NCI-H1930 (cell line): ENCODE results near the gene ROBO3.

ENCODE experiments used
- DNase-seq, 2 experiments: peaks; one replicate each; lab custom pipeline; 2025; lab: John Stamatoyannopoulos, UW

The ROBO3 gene

DNA sequence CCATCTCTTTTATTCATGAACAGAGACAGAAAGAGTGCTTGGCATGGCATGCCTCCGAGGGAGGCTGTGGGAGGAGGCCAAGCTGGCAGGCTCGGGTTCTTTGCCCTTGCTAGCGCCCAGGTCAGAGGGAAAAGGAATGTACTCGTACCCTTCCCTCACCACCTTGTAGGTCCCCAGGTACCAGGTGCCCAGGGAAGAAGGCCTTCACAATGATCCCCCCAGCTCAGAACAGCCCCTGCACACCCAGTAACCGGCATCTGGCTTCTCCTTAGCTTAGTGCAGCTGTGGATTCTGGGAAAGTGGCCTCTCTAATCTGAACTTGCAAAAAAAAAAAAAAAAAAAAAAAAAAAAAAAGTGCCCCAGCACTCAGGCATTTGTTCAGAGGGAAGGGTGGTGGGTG lies 55.1 kb downstream of the ROBO3 start:
- no peak for DNase-seq

DNA sequence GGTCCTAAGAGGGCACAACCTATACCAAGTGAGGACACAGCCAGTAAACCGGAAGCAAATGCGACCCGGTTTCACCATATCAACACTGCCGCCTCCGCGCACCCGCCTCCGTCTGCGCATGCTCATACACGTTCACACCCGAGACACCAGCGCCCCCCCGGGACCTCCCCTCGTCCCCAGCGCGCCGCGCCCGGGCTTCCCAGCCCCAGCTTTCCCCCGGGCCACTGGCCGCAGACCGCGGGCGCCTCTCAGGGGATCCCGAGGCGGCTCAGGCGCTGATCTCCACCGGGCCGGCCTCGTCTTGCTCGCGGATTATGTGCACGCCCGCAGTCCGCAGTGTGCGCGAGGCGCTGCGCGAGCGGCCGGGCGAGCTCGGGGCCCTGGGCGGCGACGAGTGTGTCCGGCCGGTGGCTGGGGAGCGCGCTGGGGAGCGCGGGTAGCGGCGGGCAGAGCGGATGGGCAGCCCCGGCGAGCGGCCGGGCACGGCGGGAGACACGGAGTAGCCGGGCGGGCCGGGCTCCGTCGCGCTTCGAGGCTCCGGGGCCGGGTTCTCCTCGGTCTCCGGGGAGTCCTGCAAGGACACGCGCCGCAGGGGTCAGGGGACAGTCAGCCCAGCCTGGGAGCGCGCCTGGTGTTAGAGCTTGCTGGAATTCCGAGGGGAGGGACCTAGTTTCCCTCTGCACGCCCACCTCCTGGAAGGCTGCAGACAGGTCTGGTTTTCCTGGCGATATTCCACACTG lies 55.8 kb downstream of the ROBO3 start:
- peak; percentile 60 to 73 for DNase-seq

DNA sequence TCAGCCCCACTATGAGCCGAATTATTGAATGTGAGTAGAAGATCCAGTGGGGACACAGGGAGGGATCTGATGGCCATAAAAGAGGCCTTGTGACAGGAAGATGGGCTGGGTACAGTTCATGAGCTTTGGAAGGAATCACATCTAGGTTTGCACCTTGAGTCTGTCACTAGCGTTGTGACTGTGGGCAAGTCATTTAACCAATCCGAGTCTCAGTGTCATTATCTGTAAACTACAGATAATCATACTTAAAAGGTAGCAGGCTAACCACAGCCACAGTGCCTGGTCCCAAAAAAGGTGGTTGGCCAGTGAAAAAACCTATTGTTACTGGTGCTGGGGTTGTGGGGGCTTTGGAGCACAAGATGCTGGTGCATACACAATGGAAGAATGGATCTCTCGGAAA lies 57.6 kb downstream of the ROBO3 start:
- no peak for DNase-seq

DNA sequence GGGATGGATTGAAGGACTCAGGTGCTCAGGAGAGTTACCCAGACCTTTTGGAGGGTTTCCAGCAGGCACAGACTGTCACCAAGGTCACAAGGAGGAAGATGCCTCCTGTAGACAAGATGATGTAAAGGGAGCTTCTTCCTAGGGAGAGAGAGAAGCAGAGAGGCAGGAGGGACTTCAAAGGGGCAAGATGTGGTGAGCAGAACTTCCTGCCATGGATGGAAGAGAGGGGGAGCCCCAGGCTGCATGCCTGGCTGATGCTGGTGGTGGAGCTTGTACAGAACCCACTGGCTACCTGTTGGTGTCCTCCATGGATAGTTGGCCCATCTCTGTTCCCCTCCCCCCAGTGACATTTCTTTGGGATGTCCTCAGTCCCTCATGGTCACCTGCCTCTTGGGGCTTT lies 58.1 kb downstream of the ROBO3 start:
- no peak for DNase-seq

DNA sequence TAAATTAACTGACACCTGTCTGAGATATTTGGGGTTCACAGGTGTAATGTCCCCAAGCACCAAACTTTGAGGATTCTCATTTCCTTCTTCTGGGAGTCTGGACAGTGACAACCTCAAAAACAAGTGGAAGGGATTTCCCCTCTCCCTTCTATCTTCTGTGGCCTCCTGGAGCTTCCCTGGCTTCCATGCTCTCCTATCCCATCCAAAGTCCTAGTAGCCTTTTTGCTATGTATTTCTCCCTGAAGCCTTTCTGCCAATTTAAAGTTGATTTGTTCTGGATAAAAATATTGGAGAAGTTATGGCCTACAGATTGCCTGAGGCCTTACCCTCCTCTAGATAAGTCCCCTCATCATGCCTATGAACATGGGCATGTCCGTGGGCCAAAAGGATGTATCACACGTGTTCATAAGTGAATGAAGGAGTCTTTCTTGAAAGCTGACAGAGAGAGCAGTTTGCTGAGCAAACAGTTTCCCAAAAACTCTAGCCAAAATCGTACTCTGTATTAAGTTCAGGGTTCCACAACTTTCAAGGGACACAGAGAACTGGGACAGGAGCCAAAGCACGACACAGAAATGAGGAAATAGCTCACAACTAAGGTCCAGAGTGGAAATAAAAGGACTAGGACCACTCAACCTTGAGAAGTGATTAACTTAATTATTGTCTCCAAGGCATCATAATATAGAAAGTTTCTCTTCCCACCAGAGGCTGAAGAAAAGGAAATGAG lies 63.9 kb downstream of the ROBO3 start:
- DNase-seq, result no peak

DNA sequence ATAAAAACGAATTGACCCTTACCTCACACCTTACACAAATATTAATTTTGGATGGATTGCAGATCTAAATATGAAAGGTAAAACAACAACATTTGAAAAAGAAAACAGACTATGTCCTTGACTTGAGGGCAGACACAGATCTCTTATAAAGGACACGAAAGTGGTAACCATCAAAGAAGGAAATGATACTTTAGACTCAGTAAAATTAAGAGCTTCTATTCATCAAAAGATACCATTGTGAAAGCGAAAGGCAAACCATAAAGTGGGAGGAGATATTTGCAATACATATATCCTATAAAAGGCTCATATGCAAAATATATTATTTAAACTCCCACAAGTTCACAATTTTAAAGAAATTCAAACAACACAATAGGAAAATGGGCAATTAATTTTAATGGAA lies 65.6 kb downstream of the ROBO3 start:
- DNase-seq, result no peak
